VCaP (cell line): ENCODE measurements around the gene TWF2.

Experiments used
- H3K27ac ChIP-seq: fragments of 450-650 bp; 2 replicates; pipeline ENCODE4 v1.5.1; 2017
- TF ChIP-seq, protein P1 (sequence below): fragments of 450-650 bp; conservative IDR thresholded peaks from 2 replicates; pipeline ENCODE4 v1.5.1; 2017; ENCODE audit warnings: mild to moderate bottlenecking, moderate library complexity

Gene TWF2

DNA sequence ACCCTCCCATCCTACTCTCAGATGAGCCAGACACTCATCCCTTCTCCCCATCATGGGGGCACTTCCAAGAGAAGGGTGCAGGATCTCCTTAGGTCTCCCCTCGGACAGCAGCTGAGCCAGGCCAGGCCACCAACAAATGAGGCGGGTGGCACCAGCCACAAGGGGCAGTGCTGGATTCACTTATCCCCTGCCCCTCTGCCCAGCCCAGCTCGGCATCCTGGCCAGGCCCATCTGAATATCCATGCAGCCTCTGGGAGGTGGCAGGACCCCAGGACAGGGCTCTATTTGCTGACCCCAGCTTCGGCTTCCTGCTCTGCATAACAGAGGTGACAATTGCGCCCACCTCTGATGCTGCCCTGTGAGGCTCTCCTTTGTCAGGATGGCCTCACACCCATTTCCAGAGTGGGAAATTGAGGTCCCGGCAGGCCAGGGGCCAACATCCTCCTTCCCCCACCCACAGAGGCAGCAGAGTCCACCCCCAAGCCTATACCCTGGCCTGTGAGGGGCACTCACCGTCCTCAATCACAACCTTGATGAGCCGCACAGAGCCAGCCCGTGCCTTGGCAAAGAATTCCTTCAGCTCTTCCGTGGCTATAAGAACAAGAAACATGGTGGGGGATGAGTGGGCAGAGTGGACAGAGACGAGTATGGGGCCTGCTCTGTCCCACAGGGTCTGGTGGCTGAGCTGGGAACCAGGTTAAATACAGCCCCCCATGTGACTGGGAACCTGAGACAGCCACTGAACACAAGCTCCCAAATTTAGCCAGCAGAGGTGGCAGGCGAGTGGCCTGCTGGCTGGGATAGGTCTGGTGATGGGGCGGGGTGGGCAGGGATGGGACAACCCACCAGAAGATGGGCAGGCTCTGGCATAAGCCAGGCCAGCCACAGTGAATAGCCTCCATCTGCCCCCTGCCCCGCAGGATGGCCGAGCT is 4.2 kb downstream of the TWF2 start:
- H3K27ac ChIP-seq = no peak overlapping the region; the same call in 1 of the 2 replicates
- TF ChIP-seq, protein P1, sequence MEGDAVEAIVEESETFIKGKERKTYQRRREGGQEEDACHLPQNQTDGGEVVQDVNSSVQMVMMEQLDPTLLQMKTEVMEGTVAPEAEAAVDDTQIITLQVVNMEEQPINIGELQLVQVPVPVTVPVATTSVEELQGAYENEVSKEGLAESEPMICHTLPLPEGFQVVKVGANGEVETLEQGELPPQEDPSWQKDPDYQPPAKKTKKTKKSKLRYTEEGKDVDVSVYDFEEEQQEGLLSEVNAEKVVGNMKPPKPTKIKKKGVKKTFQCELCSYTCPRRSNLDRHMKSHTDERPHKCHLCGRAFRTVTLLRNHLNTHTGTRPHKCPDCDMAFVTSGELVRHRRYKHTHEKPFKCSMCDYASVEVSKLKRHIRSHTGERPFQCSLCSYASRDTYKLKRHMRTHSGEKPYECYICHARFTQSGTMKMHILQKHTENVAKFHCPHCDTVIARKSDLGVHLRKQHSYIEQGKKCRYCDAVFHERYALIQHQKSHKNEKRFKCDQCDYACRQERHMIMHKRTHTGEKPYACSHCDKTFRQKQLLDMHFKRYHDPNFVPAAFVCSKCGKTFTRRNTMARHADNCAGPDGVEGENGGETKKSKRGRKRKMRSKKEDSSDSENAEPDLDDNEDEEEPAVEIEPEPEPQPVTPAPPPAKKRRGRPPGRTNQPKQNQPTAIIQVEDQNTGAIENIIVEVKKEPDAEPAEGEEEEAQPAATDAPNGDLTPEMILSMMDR = peak; percentile 45

DNA sequence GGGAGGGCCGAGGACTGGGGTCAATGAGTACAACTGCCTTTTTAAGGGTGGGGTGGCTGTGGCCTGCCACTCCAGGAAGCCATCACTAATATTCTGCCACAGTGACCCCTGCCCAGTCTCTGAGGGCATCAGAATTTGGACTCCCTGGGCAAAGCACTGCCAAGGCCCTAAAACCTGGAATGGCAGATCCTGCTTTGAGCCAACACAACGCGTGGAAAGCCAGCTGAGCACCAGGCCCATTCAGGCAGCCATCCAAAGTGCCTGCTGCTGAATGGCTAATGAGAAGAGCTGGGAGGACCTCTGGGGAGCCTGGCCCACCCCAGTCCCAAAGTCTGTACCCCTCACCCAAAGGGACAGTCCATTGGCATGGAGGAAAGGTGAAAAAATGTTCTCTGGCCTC is 5.0 kb downstream of the TWF2 start:
- H3K27ac ChIP-seq = no peak overlapping the region
- TF ChIP-seq, protein P1 = no peak

DNA sequence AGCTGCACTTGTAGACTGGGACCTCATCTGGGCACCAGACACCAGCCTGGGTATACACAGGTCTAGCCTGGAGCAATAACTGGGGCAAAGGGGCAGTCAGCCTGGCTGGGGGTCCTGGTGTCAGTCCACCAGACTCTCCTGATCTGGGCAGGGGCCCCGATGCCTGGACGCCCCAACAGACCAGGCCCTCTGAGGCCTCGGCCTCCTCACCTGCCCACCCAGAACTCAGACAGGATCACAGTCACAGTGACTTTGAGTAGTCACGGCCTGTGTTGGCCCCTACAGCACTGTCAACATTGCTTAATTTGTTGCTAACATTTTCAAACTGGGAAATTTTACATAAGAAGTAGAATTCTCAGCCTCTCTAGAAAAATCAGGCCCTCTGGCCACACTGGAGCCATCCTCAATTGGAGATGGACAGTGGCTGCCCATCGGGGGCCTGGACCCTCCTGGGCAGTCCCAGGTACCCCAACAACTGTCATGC is 5.8 kb downstream of the TWF2 start:
- no peak overlapping the region for H3K27ac ChIP-seq
- TF ChIP-seq, protein P1 = peak; percentile 15; the same call in 1 of the 2 replicates

DNA sequence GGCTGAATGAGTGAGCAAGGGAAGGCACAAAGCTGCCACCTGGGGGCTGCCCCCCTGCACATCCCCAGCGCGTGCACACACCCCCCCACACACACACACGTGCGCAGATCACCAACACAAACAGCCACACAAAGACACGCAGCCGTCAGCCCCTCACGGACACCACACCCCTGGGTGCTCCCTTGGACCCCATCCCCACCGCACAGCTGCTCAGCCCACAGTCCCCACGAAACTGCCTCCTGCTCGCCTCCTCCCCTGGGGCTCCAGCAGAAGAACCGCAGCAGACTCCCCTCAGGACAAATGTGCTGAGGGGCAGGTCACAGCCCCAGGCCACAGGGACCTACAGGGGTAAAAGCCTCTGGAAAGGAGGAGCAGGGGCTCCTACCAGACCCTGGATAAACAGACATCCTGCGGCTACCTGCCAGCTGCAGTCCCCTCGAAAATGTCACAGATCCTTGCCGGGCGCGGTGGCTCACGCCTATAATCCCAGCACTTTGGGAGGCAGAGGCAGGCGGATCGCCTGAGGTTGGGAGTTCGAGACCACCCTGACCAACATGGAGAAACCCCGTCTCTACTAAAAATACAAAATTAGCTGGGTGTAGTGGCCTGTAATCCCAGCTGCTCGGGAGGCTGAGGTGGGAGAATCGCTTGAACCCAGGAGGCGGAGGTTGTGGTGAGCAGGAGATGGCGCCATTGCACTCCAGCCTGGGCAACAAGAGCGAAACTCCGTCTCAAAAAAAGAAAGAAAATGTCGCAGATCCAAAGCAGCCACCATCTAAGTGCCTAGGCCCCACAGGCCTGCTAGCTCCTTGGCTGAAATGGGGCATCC is 6.5 kb downstream of the TWF2 start:
- no peak overlapping the region for H3K27ac ChIP-seq
- TF ChIP-seq, protein P1 = peak; percentile 62

DNA sequence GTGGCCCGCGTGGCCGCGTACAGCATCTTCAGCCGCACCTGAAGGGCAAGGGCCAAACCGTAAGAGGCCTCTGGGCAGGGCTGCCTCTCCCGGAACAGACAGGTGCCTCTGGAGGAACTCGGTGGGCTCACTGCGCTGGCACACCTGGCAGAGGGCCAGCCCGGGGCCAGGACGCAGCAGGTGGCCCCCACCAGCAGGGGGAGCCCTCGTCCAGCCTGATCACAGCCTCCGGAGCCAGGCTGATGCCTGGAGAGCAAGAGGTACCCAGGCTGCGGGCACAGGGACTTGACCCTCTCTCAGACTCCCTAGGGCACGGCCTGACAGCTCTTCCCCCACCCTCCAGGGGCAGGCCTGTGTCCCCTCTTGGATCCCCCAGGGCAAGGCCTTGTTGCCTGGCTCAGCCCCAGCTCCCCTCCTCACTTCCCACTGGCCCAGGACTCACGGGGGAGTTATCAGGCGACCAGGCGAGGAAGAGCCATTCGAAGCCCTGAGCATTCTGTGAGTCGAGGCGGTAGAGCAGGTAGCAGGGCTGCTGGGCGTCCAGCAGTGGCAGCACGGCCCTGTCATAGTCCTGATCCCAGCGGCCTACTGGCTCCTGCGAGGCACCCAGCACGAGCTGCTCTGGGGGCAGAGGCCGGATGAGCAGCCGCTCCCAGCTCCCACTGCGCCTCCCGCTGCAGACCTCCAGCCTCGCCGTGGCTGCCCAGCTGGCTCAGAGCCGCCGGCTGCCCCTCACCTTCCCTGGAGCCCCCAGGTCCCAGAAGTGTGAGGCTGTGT is 7.3 kb downstream of the TWF2 start:
- TF ChIP-seq, protein P1 = peak; percentile 98
- no peak overlapping the region for H3K27ac ChIP-seq

DNA sequence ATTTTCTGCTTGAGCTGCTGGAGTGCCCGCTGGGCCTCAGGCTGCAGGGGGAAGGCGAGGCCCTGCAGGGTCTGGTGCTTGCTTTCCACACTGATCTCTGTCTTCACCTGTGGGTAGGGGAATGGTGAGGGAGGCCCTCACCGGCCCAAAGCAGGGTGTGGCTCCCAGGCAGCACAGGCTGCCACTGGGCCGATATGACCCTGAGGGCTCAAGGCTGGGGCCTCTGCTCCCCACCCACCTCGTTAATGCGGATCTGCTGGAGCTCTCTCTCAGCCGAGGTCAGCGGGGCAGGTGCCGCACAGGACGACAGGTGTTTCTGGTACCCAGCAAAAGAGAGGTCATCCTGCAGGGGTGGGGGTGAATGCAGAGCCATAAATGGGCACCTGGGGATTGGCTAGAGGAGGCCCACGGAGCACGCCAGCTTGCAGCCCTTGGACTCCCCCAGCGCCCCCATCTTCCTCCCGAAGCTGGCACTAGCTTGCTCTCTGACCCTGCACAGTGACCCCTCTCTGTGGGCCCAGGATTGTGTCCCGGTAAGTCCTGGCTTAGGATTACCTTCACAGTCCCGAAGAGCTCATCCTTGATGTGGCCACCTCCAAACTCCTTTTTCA is 8.0 kb downstream of the TWF2 start:
- TF ChIP-seq, protein P1 = no peak

More for the DNA sequence above, 8.0 kb downstream of the TWF2 start:
- no peak overlapping the region for H3K27ac ChIP-seq
